WTC11 (cell line): Measurements from ENCODE around the gene GIPC3. TPM values are rescaled to one million over a fixed set of nuclear protein-coding genes. Genes with fewer than 3 reads are reported as not detected.

Experiments
- ATAC-seq: fragments of 200-7000 bp; cut with Tn5 transposase; 2 replicates; pipeline ENCODE4 v1.10.0; 2021; ENCODE audit warnings: mild to moderate bottlenecking, moderate library complexity
- CTCF ChIA-PET: fragments of 300-600 bp; sonication (Branson Sonifier 250); formaldehyde crosslinking; loops from one replicate; lab custom pipeline; 2021; ENCODE audit warnings: antibody characterized with exemption; lab: Charles Lee
- POLR2A ChIA-PET: fragments of 350-600 bp; sonication (Branson Sonifier 250); formaldehyde crosslinking; loops from one replicate; lab custom pipeline; 2021; ENCODE audit warnings: antibody characterized with exemption; lab: Charles Lee
- DNase-seq: peaks from one replicate; pipeline ENCODE4 v3.0.0; 2021; ENCODE audit warnings: low spot score
- H3K27ac Mint-ChIP-seq: 2 replicates; pipeline ENCODE4 v1.8.0; 2021; ENCODE audit warnings: mixed read lengths
- H3K27me3 Mint-ChIP-seq: 2 replicates; pipeline ENCODE4 v1.8.0; 2021; ENCODE audit warnings: low read depth, mild to moderate bottlenecking, moderate library complexity, mixed read lengths
- H3K36me3 Mint-ChIP-seq: 2 replicates; pipeline ENCODE4 v1.8.0; 2021; ENCODE audit warnings: mixed read lengths
- H3K4me1 Mint-ChIP-seq: 2 replicates; pipeline ENCODE4 v1.8.0; 2022; ENCODE audit warnings: mixed read lengths
- H3K4me3 Mint-ChIP-seq: 2 replicates; pipeline ENCODE4 v1.8.0; 2021; ENCODE audit warnings: mild to moderate bottlenecking, moderate library complexity, mixed read lengths
- H3K9me3 Mint-ChIP-seq: 2 replicates; pipeline ENCODE4 v1.8.0; 2021; ENCODE audit warnings: mixed read lengths
- ATF2 ChIP-seq: sonication (generic); formaldehyde crosslinking; IDR thresholded peaks from 2 replicates; pipeline ENCODE4 v1.8.1; 2022; ENCODE audit warnings: low read depth, missing genetic modification reagents, borderline replicate concordance
- ATF3 ChIP-seq: sonication (generic); formaldehyde crosslinking; conservative IDR thresholded peaks from 2 replicates; pipeline ENCODE4 v1.8.1; 2022; ENCODE audit warnings: mild to moderate bottlenecking, missing genetic modification reagents
- CDX4 ChIP-seq: fragments of 250-450 bp; sonication (Bioruptor Pico); IDR thresholded peaks from 2 replicates; pipeline ENCODE4 v1.9.0; 2021; ENCODE audit warnings: moderate library complexity, mild to moderate bottlenecking, inconsistent platforms, borderline replicate concordance
- CREB1 ChIP-seq: sonication (generic); formaldehyde crosslinking; IDR thresholded peaks from 2 replicates; pipeline ENCODE4 v1.8.0; 2023; ENCODE audit warnings: mild to moderate bottlenecking, missing genetic modification reagents
- E2F1 ChIP-seq: sonication (generic); formaldehyde crosslinking; IDR thresholded peaks from 2 replicates; pipeline ENCODE4 v1.8.0; 2022; ENCODE audit warnings: mild to moderate bottlenecking, missing genetic modification reagents
- HMGA2 ChIP-seq: fragments of 250-450 bp; sonication (Bioruptor Pico); IDR thresholded peaks from 2 replicates; pipeline ENCODE4 v1.4.0; 2021; ENCODE audit warnings: mild to moderate bottlenecking, moderate library complexity
- IRF1 ChIP-seq: sonication (generic); formaldehyde crosslinking; IDR thresholded peaks from 2 replicates; pipeline ENCODE4 v1.8.0; 2023; ENCODE audit warnings: missing genetic modification reagents
- MXD4 ChIP-seq: fragments of 250-450 bp; sonication (Bioruptor Pico); IDR thresholded peaks from 2 replicates; pipeline ENCODE4 v1.8.0; 2021; ENCODE audit warnings: mild to moderate bottlenecking, moderate library complexity, borderline replicate concordance
- NR2C2 ChIP-seq: sonication (generic); formaldehyde crosslinking; IDR thresholded peaks from 2 replicates; pipeline ENCODE4 v1.8.0; 2022; ENCODE audit warnings: mild to moderate bottlenecking, missing genetic modification reagents
- TEAD4 ChIP-seq: sonication (generic); formaldehyde crosslinking; IDR thresholded peaks from 2 replicates; pipeline ENCODE4 v1.8.0; 2022; ENCODE audit warnings: mild to moderate bottlenecking, missing genetic modification reagents
- USF1 ChIP-seq: sonication (generic); formaldehyde crosslinking; IDR thresholded peaks from 2 replicates; pipeline ENCODE4 v1.8.0; 2022; ENCODE audit warnings: mild to moderate bottlenecking, missing genetic modification reagents
- ZBTB21 ChIP-seq: sonication (generic); formaldehyde crosslinking; IDR thresholded peaks from 2 replicates; pipeline ENCODE4 v1.8.1; 2023; ENCODE audit warnings: mild to moderate bottlenecking, missing genetic modification reagents, borderline replicate concordance
- ZMAT4 ChIP-seq: fragments of 250-450 bp; sonication (Bioruptor Pico); IDR thresholded peaks from 2 replicates; pipeline ENCODE4 v1.9.0; 2021; ENCODE audit warnings: mild to moderate bottlenecking
- ZNF121 ChIP-seq: sonication (generic); formaldehyde crosslinking; IDR thresholded peaks from 2 replicates; pipeline ENCODE4 v1.8.0; 2023; ENCODE audit warnings: missing genetic modification reagents
- ZNF317 ChIP-seq: sonication (generic); formaldehyde crosslinking; IDR thresholded peaks from 2 replicates; pipeline ENCODE4 v1.8.1; 2023; ENCODE audit warnings: low read depth, mild to moderate bottlenecking, moderate library complexity, missing genetic modification reagents, borderline replicate concordance
- ZNF416 ChIP-seq: fragments of 250-450 bp; sonication (Bioruptor Pico); IDR thresholded peaks from 2 replicates; pipeline ENCODE4 v1.9.0; 2021; ENCODE audit warnings: mild to moderate bottlenecking, inconsistent platforms
- ZNF423 ChIP-seq: fragments of 250-450 bp; sonication (Bioruptor Pico); IDR thresholded peaks from 2 replicates; pipeline ENCODE4 v2.1.2; 2022; ENCODE audit warnings: mild to moderate bottlenecking, moderate library complexity
- ZNF425 ChIP-seq: fragments of 250-450 bp; sonication (Bioruptor Pico); conservative IDR thresholded peaks from 2 replicates; pipeline ENCODE4 v1.9.0; 2021; ENCODE audit warnings: mild to moderate bottlenecking
- total RNA-seq: library from RNA; stranded (reverse); gene quantifications from 3 replicates; pipeline ENCODE4 v1.2.3, GENCODE V29; 2021

Gene GIPC3
- total RNA-seq, 1 experiment from 2014 or later: 1.0 TPM

GRCh38 chr19:3638208-3639193, 53.2 kb downstream of the GIPC3 start (continued):
- no peak for TF ChIP-seq CDX4 (CRISPR knock-in tag)

GRCh38 chr19:3639479-3639878, 54.2 kb downstream of the GIPC3 start:
- ATAC-seq: no peak
- no peak for DNase-seq
- Mint-ChIP-seq H3K4me1 (no peaks in the 10 kb centered on the region), H3K36me3 (peaks cover 10% of the 10 kb centered on the region; the same call in 1 of the 2 replicates), H3K27me3 (no peaks in the 10 kb centered on the region), H3K4me3 (no peak overlapping the region), H3K9me3 (no peaks in the 10 kb centered on the region), H3K27ac (no peak overlapping the region)
- CTCF ChIA-PET: no interaction called here
- POLR2A ChIA-PET: no interaction called here
- TF ChIP-seq ATF2 (no peak), MXD4 (CRISPR knock-in tag) (no peak), ZNF121 (no peak), NR2C2 (CRISPR knock-in tag) (no peak), HMGA2 (CRISPR knock-in tag) (no peak), ZBTB21 (CRISPR knock-in tag) (no peak), USF1 (CRISPR knock-in tag) (no peak), IRF1 (CRISPR knock-in tag) (no peak), E2F1 (CRISPR knock-in tag) (no peak), ZNF416 (no peak), TEAD4 (CRISPR knock-in tag) (no peak), ZNF425 (CRISPR knock-in tag) (no peak), ZMAT4 (CRISPR knock-in tag) (no peak), CREB1 (CRISPR knock-in tag) (no peak), ZNF423 (no peak), ZNF317 (no peak), ATF3 (CRISPR knock-in tag) (no peak)
